ENCODE results near the gene PRIMA1.

Gene PRIMA1

GRCh38 chr14:93691042-93691780 is 97.1 kb downstream of the PRIMA1 start:
- peaks cover 0 to 1% of the 10 kb centered on the region in 2 donors for H3K36me3 Mint-ChIP-seq
- no peaks in the 10 kb centered on the region for H3K4me1 Mint-ChIP-seq
- peaks cover 28 to 31% of the 10 kb centered on the region in 2 donors for H3K27me3 Mint-ChIP-seq
- H3K4me3 Mint-ChIP-seq: no peak overlapping the region
- H3K27ac Mint-ChIP-seq: no peak overlapping the region
- ATAC-seq (replicated peaks): no peak
- peaks cover 0 to 5% of the 10 kb centered on the region in 2 donors for H3K9me3 Mint-ChIP-seq
- DNase-seq: no peak

GRCh38 chr14:93690146-93690545 is 98.1 kb downstream of the PRIMA1 start:
- Mint-ChIP-seq H3K36me3 (peaks cover 0 to 1% of the 10 kb centered on the region in 2 donors), H3K27ac (no peak overlapping the region), H3K4me1 (no peaks in the 10 kb centered on the region), H3K27me3 (peaks cover 27 to 31% of the 10 kb centered on the region in 2 donors), H3K9me3 (peaks cover 0 to 5% of the 10 kb centered on the region in 2 donors), H3K4me3 (no peak overlapping the region)
- ATAC-seq (replicated peaks): no peak
- DNase-seq: no peak

GRCh38 chr14:93688820-93689219 is 99.5 kb downstream of the PRIMA1 start:
- no peak for DNase-seq
- Mint-ChIP-seq H3K4me3 (no peak overlapping the region), H3K4me1 (no peaks in the 10 kb centered on the region), H3K36me3 (peaks cover 0 to 1% of the 10 kb centered on the region in 2 donors), H3K27me3 (peaks cover 22 to 29% of the 10 kb centered on the region in 2 donors), H3K27ac (no peak overlapping the region), H3K9me3 (peaks cover 0 to 2% of the 10 kb centered on the region in 2 donors)
- ATAC-seq (replicated peaks): no peak

GRCh38 chr14:93688239-93688666 is 100.0 kb downstream of the PRIMA1 start:
- DNase-seq: no peak
- H3K27me3 Mint-ChIP-seq: peaks cover 22 to 29% of the 10 kb centered on the region in 2 donors
- peaks cover 0 to 2% of the 10 kb centered on the region in 2 donors for H3K9me3 Mint-ChIP-seq
- ATAC-seq (replicated peaks): no peak
- no peak overlapping the region for H3K4me3 Mint-ChIP-seq
- peaks cover 0 to 1% of the 10 kb centered on the region in 2 donors for H3K36me3 Mint-ChIP-seq
- H3K4me1 Mint-ChIP-seq: no peaks in the 10 kb centered on the region
- no peak overlapping the region for H3K27ac Mint-ChIP-seq

- Mint-ChIP-seq H3K36me3 (peaks cover 0 to 1% of the 10 kb centered on the region in 2 donors), H3K4me3 (no peak overlapping the region), H3K27ac (no peak overlapping the region), H3K9me3 (peaks cover 0 to 2% of the 10 kb centered on the region in 2 donors), H3K27me3 (peaks cover 22 to 29% of the 10 kb centered on the region in 2 donors), H3K4me1 (no peaks in the 10 kb centered on the region)
- ATAC-seq (replicated peaks) (no peak), DNase-seq (no peak)
Observed at GRCh38 chr14:93686268-93686667, 102.0 kb downstream of the PRIMA1 start.

GRCh38 chr14:93685121-93685895 is 103.0 kb downstream of the PRIMA1 start:
- ATAC-seq (replicated peaks) (no peak), DNase-seq (no peak)
- peaks cover 22 to 29% of the 10 kb centered on the region in 2 donors for H3K27me3 Mint-ChIP-seq
- no peak overlapping the region for H3K27ac Mint-ChIP-seq
- peaks cover 0 to 2% of the 10 kb centered on the region in 2 donors for H3K9me3 Mint-ChIP-seq
- no peak overlapping the region for H3K4me3 Mint-ChIP-seq
- H3K36me3 Mint-ChIP-seq: peaks cover 0 to 1% of the 10 kb centered on the region in 2 donors
- H3K4me1 Mint-ChIP-seq: no peaks in the 10 kb centered on the region

GRCh38 chr14:93683226-93683625 is 105.1 kb downstream of the PRIMA1 start:
- no peak for DNase-seq
- no peak for ATAC-seq (replicated peaks)
- H3K36me3 Mint-ChIP-seq: no peaks in the 10 kb centered on the region
- H3K4me3 Mint-ChIP-seq: no peak overlapping the region
- peaks cover 13 to 17% of the 10 kb centered on the region in 2 donors for H3K27me3 Mint-ChIP-seq
- no peaks in the 10 kb centered on the region for H3K9me3 Mint-ChIP-seq
- H3K27ac Mint-ChIP-seq: no peak overlapping the region
- no peaks in the 10 kb centered on the region for H3K4me1 Mint-ChIP-seq

GRCh38 chr14:93682459-93682858 is 105.8 kb downstream of the PRIMA1 start:
- Mint-ChIP-seq H3K27ac (no peak overlapping the region), H3K27me3 (peaks cover 6 to 11% of the 10 kb centered on the region in 2 donors), H3K9me3 (no peaks in the 10 kb centered on the region), H3K36me3 (no peaks in the 10 kb centered on the region), H3K4me1 (no peaks in the 10 kb centered on the region), H3K4me3 (no peak overlapping the region)
- ATAC-seq (replicated peaks) (no peak), DNase-seq (no peak)

- Mint-ChIP-seq H3K4me1 (no peaks in the 10 kb centered on the region), H3K36me3 (no peaks in the 10 kb centered on the region), H3K27ac (no peak overlapping the region), H3K9me3 (peaks cover 0 to 2% of the 10 kb centered on the region in 2 donors), H3K27me3 (peaks cover 7 to 12% of the 10 kb centered on the region in 2 donors), H3K4me3 (no peak overlapping the region)
- no peak for ATAC-seq (replicated peaks)
- DNase-seq: no peak
Observed at GRCh38 chr14:93676416-93676958, 111.8 kb downstream of the PRIMA1 start.

- Mint-ChIP-seq H3K4me1 (no peaks in the 10 kb centered on the region), H3K27me3 (peaks cover 7 to 12% of the 10 kb centered on the region in 2 donors), H3K4me3 (no peak overlapping the region), H3K36me3 (no peaks in the 10 kb centered on the region), H3K9me3 (peaks cover 0 to 2% of the 10 kb centered on the region in 2 donors), H3K27ac (no peak overlapping the region)
- DNase-seq: no peak
- ATAC-seq (replicated peaks): no peak
Observed at GRCh38 chr14:93675651-93676050, 112.6 kb downstream of the PRIMA1 start.

GRCh38 chr14:93674343-93674742 is 113.9 kb downstream of the PRIMA1 start:
- no peaks in the 10 kb centered on the region for H3K4me1 Mint-ChIP-seq
- H3K27me3 Mint-ChIP-seq: peaks cover 7 to 12% of the 10 kb centered on the region in 2 donors
- DNase-seq (no peak), ATAC-seq (replicated peaks) (no peak)
- no peak overlapping the region for H3K4me3 Mint-ChIP-seq
- peaks cover 0 to 2% of the 10 kb centered on the region in 2 donors for H3K9me3 Mint-ChIP-seq
- no peak overlapping the region for H3K27ac Mint-ChIP-seq
- H3K36me3 Mint-ChIP-seq: no peaks in the 10 kb centered on the region

GRCh38 chr14:93669632-93670031 is 118.7 kb downstream of the PRIMA1 start:
- Mint-ChIP-seq H3K9me3 (peaks cover 12 to 16% of the 10 kb centered on the region in 2 donors), H3K4me1 (no peaks in the 10 kb centered on the region), H3K27me3 (peaks cover 0 to 12% of the 10 kb centered on the region in 2 donors), H3K27ac (no peak overlapping the region), H3K4me3 (no peak overlapping the region), H3K36me3 (peaks cover 0 to 2% of the 10 kb centered on the region in 2 donors)
- DNase-seq: no peak
- ATAC-seq (replicated peaks): no peak
